Effector memory CD8-positive, alpha-beta T cell (primary cell): ENCODE measurements around the gene FRMD8.
A peak's percentile ranks its signal among the peaks of the same experiment; 100 is the strongest.
"Not testable (repeated sequence)": the region's sequence is repeated elsewhere in the genome, so short reads cannot be mapped to it uniquely, and the experiment has no call there.

Experiments used
- ATAC-seq: fragments of 150-1000 bp; cut with Tn5 transposase; replicated peaks from 2 replicates; pipeline ENCODE4 v1.10.0; 2021; ENCODE audit warnings: mild to moderate bottlenecking, moderate library complexity
- DNase-seq, 3 experiments: peaks; one replicate each; pipeline ENCODE4 v3.0.0; 2021
- H3K27ac Mint-ChIP-seq, 2 donors: one replicate each; pipeline ENCODE4 v1.8.0; 2022; ENCODE audit warnings: mild to moderate bottlenecking in 2 of 2, mixed read lengths in 2 of 2, moderate library complexity in 2 of 2
- H3K27me3 Mint-ChIP-seq, 2 donors: one replicate each; pipeline ENCODE4 v1.8.0; 2022; ENCODE audit warnings: mixed read lengths in 2 of 2
- H3K36me3 Mint-ChIP-seq: one replicate; pipeline ENCODE4 v1.8.0; 2022; ENCODE audit warnings: mild to moderate bottlenecking, moderate library complexity, mixed read lengths; ENCODE audit not compliant: insufficient read depth
- H3K4me1 Mint-ChIP-seq, 2 donors: one replicate each; pipeline ENCODE4 v1.8.0; 2022; ENCODE audit warnings: low read depth in 2 of 2, mixed read lengths in 2 of 2
- H3K4me3 Mint-ChIP-seq, 2 donors: one replicate each; pipeline ENCODE4 v1.8.0; 2022; ENCODE audit warnings: mild to moderate bottlenecking in 2 of 2, mixed read lengths in 2 of 2, moderate library complexity in 2 of 2
- H3K9me3 Mint-ChIP-seq, 2 donors: one replicate each; pipeline ENCODE4 v1.8.0; 2022; ENCODE audit warnings: mixed read lengths in 2 of 2

The FRMD8 gene

GRCh38 chr11:65438257-65439151 lies 52.1 kb downstream of the FRMD8 start:
- DNase-seq (no peak), ATAC-seq (no peak)
- H3K4me3 Mint-ChIP-seq, result no peak overlapping the region
- peaks cover 67 to 76% of the 10 kb centered on the region in 2 donors for H3K4me1 Mint-ChIP-seq
- H3K27ac Mint-ChIP-seq, result peak overlapping the region; percentile 80 to 86
- H3K9me3 Mint-ChIP-seq, result no peaks in the 10 kb centered on the region
- H3K36me3 Mint-ChIP-seq, result peaks cover 89% of the 10 kb centered on the region
- no peaks in the 10 kb centered on the region for H3K27me3 Mint-ChIP-seq

- peak overlapping the region; percentile 80 to 86 for H3K27ac Mint-ChIP-seq
- H3K36me3 Mint-ChIP-seq, result peaks cover 91% of the 10 kb centered on the region
- H3K27me3 Mint-ChIP-seq, result no peaks in the 10 kb centered on the region
- H3K4me3 Mint-ChIP-seq, result peak overlapping the region; percentile 6 to 57
- peaks cover 69 to 74% of the 10 kb centered on the region in 2 donors for H3K4me1 Mint-ChIP-seq
- ATAC-seq, result no peak
- no peaks in the 10 kb centered on the region for H3K9me3 Mint-ChIP-seq
- no peak for DNase-seq
Measured at GRCh38 chr11:65439331-65440181, 53.1 kb downstream of the FRMD8 start.

GRCh38 chr11:65440831-65441499 lies 54.5 kb downstream of the FRMD8 start:
- Mint-ChIP-seq H3K4me1 (peaks cover 56 to 61% of the 10 kb centered on the region in 2 donors), H3K4me3 (peak overlapping the region; percentile 57 to 76), H3K9me3 (no peaks in the 10 kb centered on the region), H3K27me3 (no peaks in the 10 kb centered on the region), H3K27ac (peak overlapping the region; percentile 80 to 86), H3K36me3 (peaks cover 84% of the 10 kb centered on the region)
- DNase-seq (no peak), ATAC-seq (no peak)

- H3K27me3 Mint-ChIP-seq, result no peaks in the 10 kb centered on the region
- ATAC-seq, result peak; percentile 27
- peak overlapping the region; percentile 48 to 51 for H3K4me3 Mint-ChIP-seq
- DNase-seq, result no peak
- peaks cover 73% of the 10 kb centered on the region for H3K36me3 Mint-ChIP-seq
- H3K9me3 Mint-ChIP-seq, result no peaks in the 10 kb centered on the region
- H3K27ac Mint-ChIP-seq, result peak overlapping the region; percentile 80 to 93
- H3K4me1 Mint-ChIP-seq, result peaks cover 48 to 51% of the 10 kb centered on the region in 2 donors
Measured at GRCh38 chr11:65442842-65443331, 56.5 kb downstream of the FRMD8 start.

- H3K4me3 Mint-ChIP-seq, result no peak overlapping the region
- peaks cover 59% of the 10 kb centered on the region for H3K36me3 Mint-ChIP-seq
- ATAC-seq, result no peak
- H3K4me1 Mint-ChIP-seq, result peaks cover 36 to 52% of the 10 kb centered on the region in 2 donors
- H3K27ac Mint-ChIP-seq, result peak overlapping the region; percentile 91 to 93
- DNase-seq, result no peak
- H3K27me3 Mint-ChIP-seq, result no peaks in the 10 kb centered on the region
- H3K9me3 Mint-ChIP-seq, result no peaks in the 10 kb centered on the region
Measured at GRCh38 chr11:65444314-65445051, 58.0 kb downstream of the FRMD8 start.

- DNase-seq (no peak), ATAC-seq (no peak)
- Mint-ChIP-seq H3K27ac (peak overlapping the region; percentile 91 to 93), H3K4me3 (no peak overlapping the region), H3K36me3 (peaks cover 55% of the 10 kb centered on the region), H3K4me1 (peaks cover 32 to 48% of the 10 kb centered on the region in 2 donors), H3K27me3 (no peaks in the 10 kb centered on the region), H3K9me3 (no peaks in the 10 kb centered on the region)
Measured at GRCh38 chr11:65445101-65445603, 58.7 kb downstream of the FRMD8 start.

GRCh38 chr11:65445604-65446445 lies 59.4 kb downstream of the FRMD8 start:
- H3K9me3 Mint-ChIP-seq, result no peaks in the 10 kb centered on the region
- peaks cover 51% of the 10 kb centered on the region for H3K36me3 Mint-ChIP-seq
- peaks cover 27 to 41% of the 10 kb centered on the region in 2 donors for H3K4me1 Mint-ChIP-seq
- no peaks in the 10 kb centered on the region for H3K27me3 Mint-ChIP-seq
- no peak overlapping the region for H3K4me3 Mint-ChIP-seq
- peak overlapping the region; percentile 76 to 94 for H3K27ac Mint-ChIP-seq
- ATAC-seq (no peak), DNase-seq (no peak)

GRCh38 chr11:65446446-65447277 lies 60.2 kb downstream of the FRMD8 start:
- ATAC-seq, result no peak
- Mint-ChIP-seq H3K4me3 (no peak overlapping the region), H3K36me3 (peaks cover 43% of the 10 kb centered on the region), H3K4me1 (peaks cover 23 to 37% of the 10 kb centered on the region in 2 donors), H3K27me3 (no peaks in the 10 kb centered on the region), H3K9me3 (no peaks in the 10 kb centered on the region), H3K27ac (peak overlapping the region; percentile 76 to 94)
- DNase-seq, result no peak

- H3K4me3 Mint-ChIP-seq, result no peak overlapping the region
- H3K27me3 Mint-ChIP-seq, result no peaks in the 10 kb centered on the region
- DNase-seq (no peak), ATAC-seq (peak; percentile 7)
- peaks cover 30% of the 10 kb centered on the region for H3K36me3 Mint-ChIP-seq
- peaks cover 11 to 25% of the 10 kb centered on the region in 2 donors for H3K4me1 Mint-ChIP-seq
- H3K9me3 Mint-ChIP-seq, result no peaks in the 10 kb centered on the region
- peak overlapping the region in 1 of 2 donors; percentile 86 for H3K27ac Mint-ChIP-seq
Measured at GRCh38 chr11:65448074-65448417, 61.6 kb downstream of the FRMD8 start.

GRCh38 chr11:65448418-65449105 lies 62.1 kb downstream of the FRMD8 start:
- DNase-seq (no peak), ATAC-seq (peak; percentile 23)
- peak overlapping the region in 1 of 2 donors; percentile 86 for H3K27ac Mint-ChIP-seq
- no peak overlapping the region for H3K4me3 Mint-ChIP-seq
- H3K4me1 Mint-ChIP-seq, result peaks cover 6 to 22% of the 10 kb centered on the region in 2 donors
- H3K27me3 Mint-ChIP-seq, result no peaks in the 10 kb centered on the region
- H3K9me3 Mint-ChIP-seq, result no peaks in the 10 kb centered on the region
- peaks cover 25% of the 10 kb centered on the region for H3K36me3 Mint-ChIP-seq

- peaks cover 16% of the 10 kb centered on the region for H3K36me3 Mint-ChIP-seq
- H3K4me3 Mint-ChIP-seq, H3K9me3 Mint-ChIP-seq, H3K27ac Mint-ChIP-seq, DNase-seq, H3K27me3 Mint-ChIP-seq, ATAC-seq: not testable (repeated sequence)
- peaks cover 10 to 27% of the 10 kb centered on the region in 2 donors for H3K4me1 Mint-ChIP-seq
Measured at GRCh38 chr11:65451301-65451700, 64.9 kb downstream of the FRMD8 start.
